Epithelial cell of proximal tubule (primary cell): ENCODE measurements around the gene OMP. TPM values are rescaled to one million over a fixed set of nuclear protein-coding genes. Genes with fewer than 3 reads are reported as not detected.

Experiments used
- DNase-seq: peaks from one replicate; pipeline ENCODE4 v3.0.0-alpha.2; 2011; ENCODE audit warnings: low read depth
- H3K4me3 ChIP-seq: 2 replicates; pipeline ENCODE4 v1.5.1; 2011; ENCODE audit warnings: low read depth, mild to moderate bottlenecking, low read length
- CTCF ChIP-seq: conservative IDR thresholded peaks from 2 replicates; pipeline ENCODE4 v1.5.1; 2012; ENCODE audit warnings: low read depth, mild to moderate bottlenecking, low read length
- total RNA-seq: library from RNA; depleted of rRNA; stranded (reverse); fragments of >200 nt; gene quantifications from 2 replicates; pipeline ENCODE4 v1.2.3, GENCODE V29; 2015

OMP gene
- total RNA-seq, 1 donor from 2014 or later = not detected

- DNase-seq = no peak
- H3K4me3 ChIP-seq = no peak overlapping the region
- no peak for TF ChIP-seq CTCF
Measured at GRCh38 chr11:77123591-77123990, 21.0 kb downstream of the OMP start.

DNA sequence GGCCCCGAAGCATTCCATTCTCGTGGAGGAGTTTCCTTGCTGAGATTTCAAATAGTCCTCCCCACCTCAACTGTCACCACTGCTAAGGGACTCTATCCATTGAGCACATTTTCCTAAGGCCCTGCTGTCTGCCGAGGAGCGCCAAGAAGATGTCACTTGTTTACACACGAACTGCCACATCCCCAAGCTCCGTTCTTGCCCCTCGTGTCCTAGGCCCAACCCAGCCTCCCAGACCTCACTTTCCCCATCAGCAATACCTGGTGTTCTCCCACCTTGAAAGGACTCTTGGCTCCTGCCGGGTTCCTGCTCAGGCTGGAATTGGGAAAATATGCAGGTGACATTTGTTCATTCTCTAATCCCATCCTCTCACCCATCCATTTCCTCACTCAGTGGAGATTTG, 21.4 kb downstream of the OMP start:
- no peak for TF ChIP-seq CTCF
- DNase-seq = no peak
- H3K4me3 ChIP-seq = no peak overlapping the region

DNA sequence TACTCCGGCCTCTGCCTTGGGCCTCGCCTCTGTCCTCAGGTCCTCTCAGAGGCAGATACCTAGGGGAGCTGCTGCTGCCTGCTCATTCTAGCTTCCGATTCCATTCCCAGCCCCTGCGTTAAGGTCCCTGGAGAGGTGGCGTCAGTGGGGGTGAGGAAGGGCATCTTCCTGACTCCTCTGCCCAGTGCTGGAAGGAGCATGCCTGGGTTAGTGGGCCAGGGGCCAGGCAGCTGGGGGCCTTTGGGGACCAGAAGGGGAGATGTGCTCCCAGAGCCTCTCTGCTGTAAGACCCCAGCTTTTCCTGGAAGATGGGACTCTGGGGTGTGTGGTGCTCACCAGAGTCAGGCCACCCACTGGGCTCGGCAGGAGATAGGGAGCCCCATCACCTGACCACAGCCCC, 21.8 kb downstream of the OMP start:
- no peak overlapping the region for H3K4me3 ChIP-seq
- DNase-seq = no peak
- TF ChIP-seq CTCF = no peak

DNA sequence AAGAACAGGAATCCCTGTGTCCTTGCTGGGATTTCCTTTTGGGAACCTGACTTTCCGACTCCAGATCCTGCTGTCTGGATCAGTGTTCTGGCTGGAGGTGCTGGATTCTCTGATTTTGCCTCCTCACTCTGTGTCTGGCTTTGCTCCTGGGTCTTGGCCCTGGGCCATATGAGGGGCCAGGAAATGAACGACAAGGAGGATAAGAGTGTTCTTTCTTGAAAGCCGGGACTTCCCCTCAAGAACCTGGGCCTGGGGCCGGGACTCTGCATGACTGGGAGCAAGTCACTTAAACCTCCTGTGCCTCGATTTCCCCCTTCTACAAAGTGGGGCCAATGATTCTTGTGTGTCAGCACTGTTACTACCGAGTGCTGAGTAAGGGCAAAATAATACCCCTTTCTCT, 22.6 kb downstream of the OMP start:
- TF ChIP-seq CTCF = no peak

DNA sequence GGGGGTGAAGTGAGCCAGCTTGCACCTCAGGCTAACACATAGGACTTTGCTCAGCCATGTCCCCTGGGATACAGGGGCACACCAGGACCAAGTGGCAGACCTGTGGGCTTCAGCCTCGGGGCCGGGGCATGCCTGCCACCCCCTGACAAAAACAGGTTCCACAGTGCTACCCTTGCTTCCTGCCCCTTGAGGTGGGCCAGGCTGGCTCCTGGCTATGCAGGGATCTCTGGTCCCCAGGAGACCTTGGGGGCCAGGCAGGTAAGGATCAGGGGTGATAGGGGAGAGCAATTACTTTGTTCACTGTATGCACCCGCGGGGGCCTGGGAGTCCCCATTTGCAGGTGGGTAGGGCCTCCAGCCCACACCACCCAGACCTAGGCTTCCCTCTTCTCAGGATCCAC, 23.1 kb downstream of the OMP start:
- H3K4me3 ChIP-seq = no peak overlapping the region
- TF ChIP-seq CTCF = no peak
- no peak for DNase-seq

More for the DNA sequence above, 22.6 kb downstream of the OMP start:
- DNase-seq = no peak
- H3K4me3 ChIP-seq = no peak overlapping the region

- TF ChIP-seq CTCF = no peak
Measured at GRCh38 chr11:77126156-77126775, 23.6 kb downstream of the OMP start.

GRCh38 chr11:77126861-77127234, 24.2 kb downstream of the OMP start:
- H3K4me3 ChIP-seq = peak overlapping the region; percentile 53
- no peak for DNase-seq
- TF ChIP-seq CTCF = no peak

More at GRCh38 chr11:77126156-77126775, 23.6 kb downstream of the OMP start:
- no peak for DNase-seq
- no peak overlapping the region for H3K4me3 ChIP-seq
